A549 (cell line): ENCODE data around the gene PDIA5. TPM values are rescaled to one million over a fixed set of nuclear protein-coding genes. Genes with fewer than 3 reads are reported as not detected.

Experiments
- ATAC-seq, 2 experiments: fragments of 200-7000 bp in 1 of 2; fragments of >200 bp in 1 of 2; cut with Nextera tagmentation in 1 of 2; cut with Tn5 transposase in 1 of 2; 3 replicates each; pipeline versions ENCODE4 v1.8.0 to v1.9.1; 2018 to 2020; ENCODE audit warnings: mild to moderate bottlenecking in 1 of 2, moderate library complexity in 1 of 2
- CTCF ChIA-PET: fragments of 300-600 bp; sonication (Branson Sonifier 250); formaldehyde crosslinking; extraction: SDS; loops from one replicate; lab custom pipeline; 2021; ENCODE audit warnings: antibody characterized with exemption, inconsistent platforms; lab: Yijun Ruan, JAX
- POLR2A ChIA-PET: fragments of 350-600 bp; formaldehyde crosslinking; extraction: SDS; loops from one replicate; lab custom pipeline; 2021; ENCODE audit warnings: antibody characterized with exemption, inconsistent platforms; lab: Yijun Ruan, JAX
- DNase-seq, 2 experiments: peaks; one replicate each; pipeline versions ENCODE4 v3.0.0 to v3.0.0-alpha.2; 2011 to 2016; ENCODE audit warnings: low read depth in 1 of 2, low spot score in 1 of 2
- FAIRE-seq: peaks from 2 replicates; lab custom pipeline; 2011; peaks lifted over from hg19 to GRCh38; lab: Jason Lieb, UNC
- H3K27ac ChIP-seq, 2 experiments: fragments of >200 bp; sonication (Bioruptor Twin); formaldehyde crosslinking; 3 replicates each; pipeline ENCODE4 v1.5.1; 2016 to 2017
- H3K4me1 ChIP-seq: fragments of >200 bp; sonication (Bioruptor Twin); formaldehyde crosslinking; 3 replicates; pipeline ENCODE4 v1.6.1; 2016
- H3K4me2 ChIP-seq: fragments of >200 bp; sonication (Bioruptor Twin); formaldehyde crosslinking; 3 replicates; pipeline ENCODE4 v1.6.1; 2016
- H3K4me3 ChIP-seq: fragments of >200 bp; sonication (Bioruptor Twin); formaldehyde crosslinking; 3 replicates; pipeline ENCODE4 v1.5.1; 2016
- H3K9me3 ChIP-seq: fragments of >200 bp; sonication (Bioruptor Twin); formaldehyde crosslinking; 3 replicates; pipeline ENCODE4 v1.6.1; 2016
- CEBPB ChIP-seq, 2 experiments: fragments of >200 bp in 1 of 2; sonication (Bioruptor Twin) in 1 of 2; formaldehyde crosslinking in 1 of 2; IDR thresholded peaks; 2 replicates each; pipeline ENCODE4 v1.6.1; 2012 to 2016
- CHD2 ChIP-seq: fragments of 150-350 bp; IDR thresholded peaks from 2 replicates; pipeline ENCODE4 v1.6.1; 2014; ENCODE audit warnings: low read length; ENCODE audit not compliant: partially characterized antibody
- CTCF ChIP-seq: fragments of >200 bp; sonication (Bioruptor Twin); formaldehyde crosslinking; IDR thresholded peaks from 3 replicates; pipeline ENCODE4 v1.5.1; 2016
- EHMT2 ChIP-seq: fragments of 200-600 bp; sonication (generic); IDR thresholded peaks from 2 replicates; pipeline ENCODE4 v1.6.1; 2016; ENCODE audit warnings: antibody characterized with exemption, low read depth, mild to moderate bottlenecking, moderate library complexity
- FOSB ChIP-seq: fragments of 250-450 bp; sonication (Bioruptor Pico); IDR thresholded peaks from 2 replicates; pipeline ENCODE4 v1.5.0; 2020; ENCODE audit warnings: mild to moderate bottlenecking, moderate library complexity
- FOSL2 ChIP-seq, 2 experiments: fragments of 450-650 bp in 1 of 2; fragments of >200 bp in 1 of 2; sonication (Bioruptor Twin) in 1 of 2; formaldehyde crosslinking; IDR thresholded peaks; 2 replicates each; pipeline versions ENCODE4 v1.5.0 to v1.6.1; 2016 to 2020; ENCODE audit warnings: mild to moderate bottlenecking in 1 of 2, moderate library complexity in 1 of 2
- HES2 ChIP-seq: fragments of >200 bp; sonication (Bioruptor Twin); formaldehyde crosslinking; IDR thresholded peaks from 2 replicates; pipeline ENCODE4 v1.6.1; 2016
- HOXB13 ChIP-seq: fragments of 250-450 bp; sonication (Bioruptor Pico); IDR thresholded peaks from 2 replicates; pipeline ENCODE4 v1.5.0; 2020; ENCODE audit warnings: low read depth, mild to moderate bottlenecking, moderate library complexity
- JUN ChIP-seq, 2 experiments: fragments of >200 bp; sonication (Bioruptor Twin); formaldehyde crosslinking; IDR thresholded peaks; 2 replicates in 1 of 2; 3 replicates in 1 of 2; pipeline ENCODE4 v1.6.1; 2016 to 2017
- MAX ChIP-seq: IDR thresholded peaks from 2 replicates; pipeline ENCODE4 v1.6.1; 2012
- PHF8 ChIP-seq: fragments of 200-600 bp; sonication (generic); IDR thresholded peaks from 2 replicates; pipeline ENCODE4 v1.6.1; 2016; ENCODE audit warnings: low read depth, mild to moderate bottlenecking, antibody characterized with exemption, moderate library complexity, borderline replicate concordance
- POLR2A ChIP-seq: IDR thresholded peaks from 2 replicates; pipeline ENCODE4 v1.6.1; 2012; ENCODE audit warnings: mild to moderate bottlenecking, low read length
- TFCP2L1 ChIP-seq: fragments of 250-450 bp; sonication (Bioruptor Pico); IDR thresholded peaks from 2 replicates; pipeline ENCODE4 v1.5.0; 2021; ENCODE audit warnings: mild to moderate bottlenecking
- TP53 ChIP-seq: fragments of 250-450 bp; sonication (Bioruptor Pico); IDR thresholded peaks from 2 replicates; pipeline ENCODE4 v1.5.0; 2021; ENCODE audit warnings: mild to moderate bottlenecking, moderate library complexity
- ZC3H11A ChIP-seq: fragments of 450-650 bp; IDR thresholded peaks from 2 replicates; pipeline ENCODE4 v1.6.1; 2014; ENCODE audit warnings: antibody characterized with exemption, mild to moderate bottlenecking
- ZFP36 ChIP-seq: fragments of 450-650 bp; IDR thresholded peaks from 2 replicates; pipeline ENCODE4 v1.6.1; 2014; ENCODE audit warnings: borderline replicate concordance; ENCODE audit not compliant: partially characterized antibody
- ZSCAN20 ChIP-seq: fragments of 250-450 bp; sonication (Bioruptor Pico); IDR thresholded peaks from 2 replicates; pipeline ENCODE4 v1.8.0; 2022; ENCODE audit warnings: mild to moderate bottlenecking, moderate library complexity
- WGBS: methylation state at CpG from one replicate; pipeline ENCODE4 v1.1.6; 2017; ENCODE audit errors: missing lambda C conversion rate; 5-methylcytosine and 5-hydroxymethylcytosine counted together
- polyA plus RNA-seq, 4 experiments: library from polyadenylated mRNA; depleted of rRNA in 3 of 4; stranded (reverse); fragments of >200 nt; fragmentation: RNase III in 1 of 4; extraction: RNeasy Plus Mini Kit Qiagen cat#74134 plus additional on column Dnase treatment in 1 of 4; gene quantifications; 2 replicates in 3 of 4; 3 replicates in 1 of 4; pipeline ENCODE4 v1.2.3, GENCODE V29; 2011 to 2017
- TF ChIP-seq, protein P1 (sequence below): fragments of >200 bp; sonication (Bioruptor Twin); formaldehyde crosslinking; IDR thresholded peaks from 3 replicates; pipeline ENCODE4 v1.6.1; 2016
- TF ChIP-seq, protein P2 (sequence below): IDR thresholded peaks from 2 replicates; pipeline ENCODE4 v1.6.1; 2012; ENCODE audit warnings: low read depth, borderline replicate concordance
- TF ChIP-seq, protein P3 (sequence below): IDR thresholded peaks from 2 replicates; pipeline ENCODE4 v1.6.1; 2012

The PDIA5 gene
- polyA plus RNA-seq, 2 of the 4 experiments (the other 2 are of a cell fraction): 17.5 to 28.1 TPM

GRCh38 chr3:123201223-123201556 is 134.4 kb downstream of the PDIA5 start:
- peaks cover 6% of the 10 kb centered on the region; the same call in 1 of the 3 replicates for H3K4me1 ChIP-seq
- ATAC-seq: no peak
- CTCF ChIA-PET: no interaction called here
- DNase-seq: no peak
- H3K4me2 ChIP-seq: peak overlapping the region; percentile 96
- POLR2A ChIA-PET: interaction anchor here (0.6 to 1.3 kb wide), 5 partner anchors 9 to 817 kb away, joined by 3 to 5 read pairs (median 3); partner anchors contain the start of gene FAM162A
- FAIRE-seq: no peak
- no peaks in the 10 kb centered on the region; the same call in 2 of the 3 replicates for H3K9me3 ChIP-seq
- H3K27ac ChIP-seq: peak overlapping the region; percentile 85 to 90
- WGBS: 30% methylated on average over 6 of the region's 6 CpGs
- TF ChIP-seq POLR2A (no peak), ZFP36 (no peak)
- peak overlapping the region; percentile 96 for H3K4me3 ChIP-seq

DNA sequence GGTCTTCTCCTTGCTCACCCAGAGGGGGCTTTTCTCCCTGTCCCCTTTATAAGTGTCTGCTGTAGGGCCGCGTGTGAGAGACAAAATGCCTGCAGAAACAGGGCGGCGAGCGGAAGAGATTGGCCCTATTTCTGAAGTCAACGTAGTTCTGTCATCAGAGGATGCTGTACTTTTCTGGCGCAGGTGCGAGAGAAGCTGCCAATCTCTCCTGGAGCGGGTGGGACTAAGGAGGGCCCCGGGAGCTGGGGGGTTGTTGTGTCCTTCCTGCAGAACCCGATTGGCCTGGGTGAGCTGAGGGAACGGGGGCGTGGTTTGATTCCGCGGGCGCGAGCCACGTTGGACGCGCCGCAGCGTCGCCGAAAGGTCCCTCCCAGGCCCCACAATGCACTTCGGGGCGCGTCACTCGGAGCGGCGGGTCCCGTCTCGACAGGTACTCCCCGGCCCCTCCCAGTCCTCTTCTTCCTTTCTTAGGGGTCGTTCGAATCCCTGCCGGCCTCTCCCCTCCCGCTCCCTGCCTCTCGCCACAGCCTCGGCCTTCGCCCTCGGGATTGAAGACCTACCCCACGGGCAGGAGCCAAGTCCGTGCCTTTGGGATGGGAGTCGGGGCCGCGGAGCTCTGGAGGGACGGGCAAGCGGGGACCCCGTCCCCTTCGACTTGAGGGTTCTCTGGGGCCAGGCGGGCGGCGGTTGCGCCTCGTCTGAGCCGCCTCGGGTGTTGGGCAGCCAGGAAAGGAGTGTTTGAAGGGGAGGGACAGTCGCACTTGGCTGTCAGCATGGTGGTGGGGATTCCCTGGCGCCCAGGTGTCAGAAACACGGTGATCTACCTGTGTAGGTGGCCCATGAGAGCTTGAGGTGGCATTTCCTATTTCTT is 135.0 kb downstream of the PDIA5 start, which contains the start of gene SEC22A:
TSS of gene SEC22A (plus strand) at position 387 of the 871 bp plus-strand sequence. CDS start 7,275 bp downstream, outside the sequence.
- Histone ChIP-seq H3K4me2 (peak within 1 kb of the TSS; percentile 96), H3K4me1 (peaks cover 6% of the 10 kb centered on the region; the same call in 1 of the 3 replicates), H3K4me3 (peak within 1 kb of the TSS; percentile 96), H3K27ac (peak within 1 kb of the TSS; percentile 90 to 96), H3K9me3 (no peaks in the 10 kb centered on the region; the same call in 2 of the 3 replicates)
- TF ChIP-seq MAX (peak; percentile 77; the same call in 1 of the 2 replicates), CHD2 (no peak), TP53 (CRISPR knock-in tag) (peak; percentile 40; the same call in 1 of the 2 replicates), ZC3H11A (no peak), JUN (IDR thresholded peaks at IDR 0.05) (peak in 1 of 2 experiments; percentile 57; a peak in 2 of 5 replicates), CEBPB (IDR thresholded peaks at IDR 0.05) (no peak), POLR2A (peak; percentile 71), PHF8 (peak; percentile 78)
- TF ChIP-seq, protein P1, sequence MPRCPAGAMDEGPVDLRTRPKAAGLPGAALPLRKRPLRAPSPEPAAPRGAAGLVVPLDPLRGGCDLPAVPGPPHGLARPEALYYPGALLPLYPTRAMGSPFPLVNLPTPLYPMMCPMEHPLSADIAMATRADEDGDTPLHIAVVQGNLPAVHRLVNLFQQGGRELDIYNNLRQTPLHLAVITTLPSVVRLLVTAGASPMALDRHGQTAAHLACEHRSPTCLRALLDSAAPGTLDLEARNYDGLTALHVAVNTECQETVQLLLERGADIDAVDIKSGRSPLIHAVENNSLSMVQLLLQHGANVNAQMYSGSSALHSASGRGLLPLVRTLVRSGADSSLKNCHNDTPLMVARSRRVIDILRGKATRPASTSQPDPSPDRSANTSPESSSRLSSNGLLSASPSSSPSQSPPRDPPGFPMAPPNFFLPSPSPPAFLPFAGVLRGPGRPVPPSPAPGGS: peak; percentile 45; the same call in 1 of the 3 replicates
- TF ChIP-seq, protein P2, sequence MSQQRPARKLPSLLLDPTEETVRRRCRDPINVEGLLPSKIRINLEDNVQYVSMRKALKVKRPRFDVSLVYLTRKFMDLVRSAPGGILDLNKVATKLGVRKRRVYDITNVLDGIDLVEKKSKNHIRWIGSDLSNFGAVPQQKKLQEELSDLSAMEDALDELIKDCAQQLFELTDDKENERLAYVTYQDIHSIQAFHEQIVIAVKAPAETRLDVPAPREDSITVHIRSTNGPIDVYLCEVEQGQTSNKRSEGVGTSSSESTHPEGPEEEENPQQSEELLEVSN: 0 out of 2 replicates have a peak, but pooled peaks have one; percentile 48
- TF ChIP-seq, protein P3, sequence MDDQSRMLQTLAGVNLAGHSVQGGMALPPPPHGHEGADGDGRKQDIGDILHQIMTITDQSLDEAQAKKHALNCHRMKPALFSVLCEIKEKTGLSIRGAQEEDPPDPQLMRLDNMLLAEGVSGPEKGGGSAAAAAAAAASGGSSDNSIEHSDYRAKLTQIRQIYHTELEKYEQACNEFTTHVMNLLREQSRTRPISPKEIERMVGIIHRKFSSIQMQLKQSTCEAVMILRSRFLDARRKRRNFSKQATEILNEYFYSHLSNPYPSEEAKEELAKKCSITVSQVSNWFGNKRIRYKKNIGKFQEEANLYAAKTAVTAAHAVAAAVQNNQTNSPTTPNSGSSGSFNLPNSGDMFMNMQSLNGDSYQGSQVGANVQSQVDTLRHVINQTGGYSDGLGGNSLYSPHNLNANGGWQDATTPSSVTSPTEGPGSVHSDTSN: peak; percentile 65
- ATAC-seq (peak; percentile 99 to 100), DNase-seq (peak; percentile 90 to 93), FAIRE-seq (no peak)
- ChIA-PET POLR2A (interaction anchor here (0.5 to 1.3 kb wide), 6 partner anchors 9 to 818 kb away, joined by 3 to 5 read pairs (median 3); partner anchors contain the start of genes FAM162A and SEMA5B), CTCF (interaction anchor here (2.1 kb wide), 1 partner anchor 14 kb away, joined by 4 read pairs; no protein-coding TSS in a partner anchor)
- WGBS: under 1% methylated on average over 40 of the region's 60 CpGs

GRCh38 chr3:123202451-123202850 is 135.6 kb downstream of the PDIA5 start:
- ATAC-seq (peak in 1 of 2 experiments; percentile 46; a peak in 4 of 6 replicates), FAIRE-seq (no peak), DNase-seq (peak; percentile 14 to 36)
- H3K27ac ChIP-seq: peak overlapping the region; percentile 90 to 96
- no peaks in the 10 kb centered on the region; the same call in 2 of the 3 replicates for H3K9me3 ChIP-seq
- H3K4me2 ChIP-seq: peak overlapping the region; percentile 94
- 3% methylated on average over 7 of the region's 7 CpGs for WGBS
- POLR2A ChIA-PET: interaction anchor here (1.3 kb wide), 1 partner anchor 8 kb away, joined by 3 read pairs; no protein-coding TSS in a partner anchor
- CTCF ChIA-PET: interaction anchor here (2.1 kb wide), 1 partner anchor 13 kb away, joined by 4 read pairs; no protein-coding TSS in a partner anchor
- peaks cover 6% of the 10 kb centered on the region; the same call in 1 of the 3 replicates for H3K4me1 ChIP-seq
- H3K4me3 ChIP-seq: peak overlapping the region; percentile 96
- TF ChIP-seq CTCF: no peak
- TF ChIP-seq TFCP2L1 (CRISPR knock-in tag): no peak
- TF ChIP-seq ZSCAN20 (CRISPR knock-in tag): no peak
- TF ChIP-seq, protein P3: no peak
- no peak for TF ChIP-seq FOSL2 (IDR thresholded peaks at IDR 0.05)
- TF ChIP-seq FOSL2 (CRISPR knock-in tag; IDR thresholded peaks at IDR 0.05): no peak
- no peak for TF ChIP-seq EHMT2
- no peak for TF ChIP-seq POLR2A
- no peak for TF ChIP-seq HOXB13 (CRISPR knock-in tag)
- no peak for TF ChIP-seq ZFP36
- TF ChIP-seq FOSB: no peak
- TF ChIP-seq HES2: no peak
